WTC11 (cell line): Measurements from ENCODE around the gene CAMK2N2. TPM values are rescaled to one million over a fixed set of nuclear protein-coding genes. Genes with fewer than 3 reads are reported as not detected.

Experiments
- ATAC-seq: fragments of 200-7000 bp; cut with Tn5 transposase; 2 replicates; pipeline ENCODE4 v1.10.0; 2021; ENCODE audit warnings: mild to moderate bottlenecking, moderate library complexity
- CTCF ChIA-PET: fragments of 300-600 bp; sonication (Branson Sonifier 250); formaldehyde crosslinking; loops from one replicate; lab custom pipeline; 2021; ENCODE audit warnings: antibody characterized with exemption; lab: Charles Lee
- POLR2A ChIA-PET: fragments of 350-600 bp; sonication (Branson Sonifier 250); formaldehyde crosslinking; loops from one replicate; lab custom pipeline; 2021; ENCODE audit warnings: antibody characterized with exemption; lab: Charles Lee
- DNase-seq: peaks from one replicate; pipeline ENCODE4 v3.0.0; 2021; ENCODE audit warnings: low spot score
- H3K27ac Mint-ChIP-seq: 2 replicates; pipeline ENCODE4 v1.8.0; 2021; ENCODE audit warnings: mixed read lengths
- H3K27me3 Mint-ChIP-seq: 2 replicates; pipeline ENCODE4 v1.8.0; 2021; ENCODE audit warnings: low read depth, mild to moderate bottlenecking, moderate library complexity, mixed read lengths
- H3K36me3 Mint-ChIP-seq: 2 replicates; pipeline ENCODE4 v1.8.0; 2021; ENCODE audit warnings: mixed read lengths
- H3K4me1 Mint-ChIP-seq: 2 replicates; pipeline ENCODE4 v1.8.0; 2022; ENCODE audit warnings: mixed read lengths
- H3K4me3 Mint-ChIP-seq: 2 replicates; pipeline ENCODE4 v1.8.0; 2021; ENCODE audit warnings: mild to moderate bottlenecking, moderate library complexity, mixed read lengths
- H3K9me3 Mint-ChIP-seq: 2 replicates; pipeline ENCODE4 v1.8.0; 2021; ENCODE audit warnings: mixed read lengths
- ETV6 ChIP-seq: sonication (generic); formaldehyde crosslinking; IDR thresholded peaks from 2 replicates; pipeline ENCODE4 v1.8.1; 2022; ENCODE audit warnings: mild to moderate bottlenecking, missing genetic modification reagents
- FOXJ3 ChIP-seq: sonication (generic); formaldehyde crosslinking; IDR thresholded peaks from 2 replicates; pipeline ENCODE4 v1.9.0; 2021; ENCODE audit warnings: missing genetic modification reagents, mild to moderate bottlenecking, borderline replicate concordance
- FOXP1 ChIP-seq: sonication (generic); formaldehyde crosslinking; IDR thresholded peaks from 2 replicates; pipeline ENCODE4 v1.8.0; 2022; ENCODE audit warnings: missing genetic modification reagents, mild to moderate bottlenecking, moderate library complexity, borderline replicate concordance
- NFATC4 ChIP-seq: fragments of 250-450 bp; sonication (Bioruptor Pico); IDR thresholded peaks from 2 replicates; pipeline ENCODE4 v1.9.0; 2021; ENCODE audit warnings: mild to moderate bottlenecking
- SMAD3 ChIP-seq: sonication (generic); formaldehyde crosslinking; IDR thresholded peaks from 2 replicates; pipeline ENCODE4 v1.8.0; 2022; ENCODE audit warnings: missing genetic modification reagents, mild to moderate bottlenecking, borderline replicate concordance
- SMAD4 ChIP-seq: sonication (generic); formaldehyde crosslinking; IDR thresholded peaks from 2 replicates; pipeline ENCODE4 v1.8.0; 2022; ENCODE audit warnings: mild to moderate bottlenecking, missing genetic modification reagents
- TP53 ChIP-seq: sonication (generic); formaldehyde crosslinking; IDR thresholded peaks from 2 replicates; pipeline ENCODE4 v1.8.1; 2023; ENCODE audit warnings: mild to moderate bottlenecking, missing genetic modification reagents
- ZNF138 ChIP-seq: sonication (generic); formaldehyde crosslinking; conservative IDR thresholded peaks from 2 replicates; pipeline ENCODE4 v1.8.1; 2022; ENCODE audit warnings: mild to moderate bottlenecking, moderate library complexity, missing genetic modification reagents
- total RNA-seq: library from RNA; stranded (reverse); gene quantifications from 3 replicates; pipeline ENCODE4 v1.2.3, GENCODE V29; 2021
- TF ChIP-seq, protein P1 (sequence below): fragments of 250-450 bp; sonication (Bioruptor Pico); conservative IDR thresholded peaks from 2 replicates; pipeline ENCODE4 v1.9.0; 2021; ENCODE audit warnings: mild to moderate bottlenecking
- TF ChIP-seq, protein P2 (sequence below): fragments of 200-600 bp; IDR thresholded peaks from 2 replicates; pipeline ENCODE4 v1.8.0; 2022; ENCODE audit warnings: antibody characterized with exemption
- TF ChIP-seq, protein P3 (sequence below): sonication (generic); formaldehyde crosslinking; IDR thresholded peaks from 2 replicates; pipeline ENCODE4 v1.8.1; 2023; ENCODE audit warnings: mild to moderate bottlenecking, missing genetic modification reagents, moderate library complexity
- TF ChIP-seq, protein P4 (sequence below): sonication (generic); formaldehyde crosslinking; IDR thresholded peaks from 2 replicates; pipeline ENCODE4 v1.8.1; 2023; ENCODE audit warnings: mild to moderate bottlenecking, missing genetic modification reagents, moderate library complexity
- TF ChIP-seq, protein P5 (sequence below): sonication (generic); formaldehyde crosslinking; IDR thresholded peaks from 2 replicates; pipeline ENCODE4 v1.8.0; 2023; ENCODE audit warnings: mild to moderate bottlenecking, missing genetic modification reagents
- TF ChIP-seq, protein P6 (sequence below): sonication (generic); formaldehyde crosslinking; IDR thresholded peaks from 2 replicates; pipeline ENCODE4 v1.8.1; 2022; ENCODE audit warnings: missing genetic modification reagents, borderline replicate concordance

CAMK2N2 gene
- total RNA-seq, 1 experiment from 2014 or later = 10.5 TPM

DNA sequence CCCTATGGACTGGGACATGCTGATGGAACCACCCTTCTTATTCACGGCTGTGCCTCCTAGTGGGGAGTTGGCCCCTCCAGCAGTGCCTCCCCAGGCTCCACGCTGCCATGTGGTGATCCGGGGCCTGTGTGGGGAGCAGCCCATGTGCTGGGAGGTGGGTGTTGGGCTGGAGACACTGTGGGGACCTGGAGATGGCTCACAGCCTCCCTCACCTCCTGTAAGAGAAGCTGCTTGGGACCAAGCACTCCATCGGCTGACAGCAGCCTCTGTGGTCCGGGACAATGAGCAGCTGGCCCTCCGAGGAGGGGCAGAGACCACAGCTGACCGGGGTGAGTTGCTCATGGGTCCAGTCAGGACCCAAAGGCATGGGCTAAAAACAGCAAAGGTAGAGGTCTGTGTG lies 21.6 kb downstream of the CAMK2N2 start (continued):
- TF ChIP-seq, protein P1, sequence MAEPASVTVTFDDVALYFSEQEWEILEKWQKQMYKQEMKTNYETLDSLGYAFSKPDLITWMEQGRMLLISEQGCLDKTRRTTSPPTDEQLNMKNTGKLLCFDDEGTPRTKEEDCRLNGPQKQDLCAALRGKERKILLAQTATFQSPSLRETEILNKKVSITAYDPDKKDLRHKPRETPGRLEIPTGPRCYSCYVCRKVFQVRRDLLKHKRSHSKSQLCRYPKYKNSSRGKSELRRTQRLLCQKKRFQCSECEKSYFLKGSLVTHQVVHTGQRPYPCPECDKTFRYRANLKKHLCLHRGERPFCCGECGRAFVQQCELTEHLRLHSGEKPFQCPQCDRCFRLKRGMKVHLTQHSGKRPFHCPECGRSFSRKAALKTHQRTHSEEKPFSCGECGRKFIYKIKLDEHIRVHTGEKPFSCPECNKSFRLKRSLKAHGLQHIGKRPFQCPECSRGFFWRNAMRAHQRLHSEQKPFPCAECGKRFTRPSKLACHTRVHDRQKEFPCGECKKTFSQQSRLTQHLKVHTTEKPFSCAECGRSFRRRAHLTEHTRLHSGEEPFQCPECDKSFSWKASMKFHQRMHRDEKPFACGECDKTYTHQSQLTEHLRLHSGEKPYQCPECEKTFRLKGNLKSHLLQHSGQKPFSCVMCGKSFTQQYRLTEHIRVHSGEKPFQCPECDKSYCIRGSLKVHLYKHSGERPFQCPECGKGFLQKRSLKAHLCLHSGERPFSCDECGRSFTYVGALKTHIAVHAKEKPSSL = no peak
- TF ChIP-seq TP53 (CRISPR knock-in tag) (no peak), SMAD3 (CRISPR knock-in tag) (no peak), ETV6 (CRISPR knock-in tag) (no peak), FOXJ3 (CRISPR knock-in tag) (no peak), SMAD4 (CRISPR knock-in tag) (no peak)
- TF ChIP-seq, protein P2, sequence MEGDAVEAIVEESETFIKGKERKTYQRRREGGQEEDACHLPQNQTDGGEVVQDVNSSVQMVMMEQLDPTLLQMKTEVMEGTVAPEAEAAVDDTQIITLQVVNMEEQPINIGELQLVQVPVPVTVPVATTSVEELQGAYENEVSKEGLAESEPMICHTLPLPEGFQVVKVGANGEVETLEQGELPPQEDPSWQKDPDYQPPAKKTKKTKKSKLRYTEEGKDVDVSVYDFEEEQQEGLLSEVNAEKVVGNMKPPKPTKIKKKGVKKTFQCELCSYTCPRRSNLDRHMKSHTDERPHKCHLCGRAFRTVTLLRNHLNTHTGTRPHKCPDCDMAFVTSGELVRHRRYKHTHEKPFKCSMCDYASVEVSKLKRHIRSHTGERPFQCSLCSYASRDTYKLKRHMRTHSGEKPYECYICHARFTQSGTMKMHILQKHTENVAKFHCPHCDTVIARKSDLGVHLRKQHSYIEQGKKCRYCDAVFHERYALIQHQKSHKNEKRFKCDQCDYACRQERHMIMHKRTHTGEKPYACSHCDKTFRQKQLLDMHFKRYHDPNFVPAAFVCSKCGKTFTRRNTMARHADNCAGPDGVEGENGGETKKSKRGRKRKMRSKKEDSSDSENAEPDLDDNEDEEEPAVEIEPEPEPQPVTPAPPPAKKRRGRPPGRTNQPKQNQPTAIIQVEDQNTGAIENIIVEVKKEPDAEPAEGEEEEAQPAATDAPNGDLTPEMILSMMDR = no peak
- TF ChIP-seq, all 79 proteins: peak for 0

DNA sequence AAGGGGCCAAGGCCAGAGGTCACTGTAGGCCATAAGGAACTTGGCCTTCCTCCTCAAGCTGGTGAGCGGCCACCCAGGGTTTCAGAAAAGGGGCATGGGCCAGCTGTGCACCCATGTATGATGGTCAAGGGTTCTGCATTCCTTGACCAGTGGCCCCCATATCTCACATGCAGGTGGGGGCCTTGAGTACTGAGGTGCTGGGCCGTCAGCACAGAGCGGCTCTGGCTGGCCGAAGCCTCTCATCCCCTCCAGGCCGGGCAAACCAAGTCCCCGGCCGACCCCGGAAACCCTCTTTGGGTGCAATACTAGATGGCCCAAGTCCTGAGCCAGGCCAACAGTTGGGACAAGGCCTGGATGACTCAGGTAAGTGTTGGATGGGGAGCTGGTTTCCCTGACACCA lies 22.1 kb downstream of the CAMK2N2 start:
- Mint-ChIP-seq H3K36me3 (peaks cover 9% of the 10 kb centered on the region), H3K9me3 (no peaks in the 10 kb centered on the region), H3K27ac (no peak overlapping the region), H3K27me3 (peaks cover 3% of the 10 kb centered on the region), H3K4me1 (peaks cover 3% of the 10 kb centered on the region; the same call in 1 of the 2 replicates), H3K4me3 (no peak overlapping the region)
- ChIA-PET CTCF (interaction anchor here (2.0 to 7.5 kb wide), 2 partner anchors 11 to 23 kb away, joined by 5 to 88 read pairs; partner anchors contain the start of genes CAMK2N2 and VWA5B2), POLR2A (interaction anchor here (1.0 kb wide), 1 partner anchor 9 kb away, joined by 3 read pairs; no protein-coding TSS in a partner anchor)
- ATAC-seq (no peak), DNase-seq (no peak)
- TF ChIP-seq, protein P3, sequence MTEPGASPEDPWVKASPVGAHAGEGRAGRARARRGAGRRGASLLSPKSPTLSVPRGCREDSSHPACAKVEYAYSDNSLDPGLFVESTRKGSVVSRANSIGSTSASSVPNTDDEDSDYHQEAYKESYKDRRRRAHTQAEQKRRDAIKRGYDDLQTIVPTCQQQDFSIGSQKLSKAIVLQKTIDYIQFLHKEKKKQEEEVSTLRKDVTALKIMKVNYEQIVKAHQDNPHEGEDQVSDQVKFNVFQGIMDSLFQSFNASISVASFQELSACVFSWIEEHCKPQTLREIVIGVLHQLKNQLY = no peak
- TF ChIP-seq, protein P4, sequence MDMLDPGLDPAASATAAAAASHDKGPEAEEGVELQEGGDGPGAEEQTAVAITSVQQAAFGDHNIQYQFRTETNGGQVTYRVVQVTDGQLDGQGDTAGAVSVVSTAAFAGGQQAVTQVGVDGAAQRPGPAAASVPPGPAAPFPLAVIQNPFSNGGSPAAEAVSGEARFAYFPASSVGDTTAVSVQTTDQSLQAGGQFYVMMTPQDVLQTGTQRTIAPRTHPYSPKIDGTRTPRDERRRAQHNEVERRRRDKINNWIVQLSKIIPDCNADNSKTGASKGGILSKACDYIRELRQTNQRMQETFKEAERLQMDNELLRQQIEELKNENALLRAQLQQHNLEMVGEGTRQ (CRISPR knock-in tag) = no peak
- TF ChIP-seq NFATC4 (CRISPR knock-in tag) = no peak
- no peak for TF ChIP-seq FOXP1
- TF ChIP-seq, protein P5, sequence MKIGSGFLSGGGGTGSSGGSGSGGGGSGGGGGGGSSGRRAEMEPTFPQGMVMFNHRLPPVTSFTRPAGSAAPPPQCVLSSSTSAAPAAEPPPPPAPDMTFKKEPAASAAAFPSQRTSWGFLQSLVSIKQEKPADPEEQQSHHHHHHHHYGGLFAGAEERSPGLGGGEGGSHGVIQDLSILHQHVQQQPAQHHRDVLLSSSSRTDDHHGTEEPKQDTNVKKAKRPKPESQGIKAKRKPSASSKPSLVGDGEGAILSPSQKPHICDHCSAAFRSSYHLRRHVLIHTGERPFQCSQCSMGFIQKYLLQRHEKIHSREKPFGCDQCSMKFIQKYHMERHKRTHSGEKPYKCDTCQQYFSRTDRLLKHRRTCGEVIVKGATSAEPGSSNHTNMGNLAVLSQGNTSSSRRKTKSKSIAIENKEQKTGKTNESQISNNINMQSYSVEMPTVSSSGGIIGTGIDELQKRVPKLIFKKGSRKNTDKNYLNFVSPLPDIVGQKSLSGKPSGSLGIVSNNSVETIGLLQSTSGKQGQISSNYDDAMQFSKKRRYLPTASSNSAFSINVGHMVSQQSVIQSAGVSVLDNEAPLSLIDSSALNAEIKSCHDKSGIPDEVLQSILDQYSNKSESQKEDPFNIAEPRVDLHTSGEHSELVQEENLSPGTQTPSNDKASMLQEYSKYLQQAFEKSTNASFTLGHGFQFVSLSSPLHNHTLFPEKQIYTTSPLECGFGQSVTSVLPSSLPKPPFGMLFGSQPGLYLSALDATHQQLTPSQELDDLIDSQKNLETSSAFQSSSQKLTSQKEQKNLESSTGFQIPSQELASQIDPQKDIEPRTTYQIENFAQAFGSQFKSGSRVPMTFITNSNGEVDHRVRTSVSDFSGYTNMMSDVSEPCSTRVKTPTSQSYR (CRISPR knock-in tag) = no peak
- TF ChIP-seq, protein P6, sequence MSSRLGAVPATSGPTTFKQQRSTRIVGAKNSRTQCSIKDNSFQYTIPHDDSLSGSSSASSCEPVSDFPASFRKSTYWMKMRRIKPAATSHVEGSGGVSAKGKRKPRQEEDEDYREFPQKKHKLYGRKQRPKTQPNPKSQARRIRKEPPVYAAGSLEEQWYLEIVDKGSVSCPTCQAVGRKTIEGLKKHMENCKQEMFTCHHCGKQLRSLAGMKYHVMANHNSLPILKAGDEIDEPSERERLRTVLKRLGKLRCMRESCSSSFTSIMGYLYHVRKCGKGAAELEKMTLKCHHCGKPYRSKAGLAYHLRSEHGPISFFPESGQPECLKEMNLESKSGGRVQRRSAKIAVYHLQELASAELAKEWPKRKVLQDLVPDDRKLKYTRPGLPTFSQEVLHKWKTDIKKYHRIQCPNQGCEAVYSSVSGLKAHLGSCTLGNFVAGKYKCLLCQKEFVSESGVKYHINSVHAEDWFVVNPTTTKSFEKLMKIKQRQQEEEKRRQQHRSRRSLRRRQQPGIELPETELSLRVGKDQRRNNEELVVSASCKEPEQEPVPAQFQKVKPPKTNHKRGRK = no peak
- no peak for TF ChIP-seq ZNF138 (CRISPR knock-in tag)
